Skeletal muscle tissue (tissue), 4 donors: ENCODE results near the gene ADPRHL1. TPM values are rescaled to one million over a fixed set of nuclear protein-coding genes. Genes with fewer than 3 reads are reported as not detected.

Experiments used
- H3K27ac ChIP-seq: one replicate; pipeline ENCODE4 v1.7.0; 2013; ENCODE audit warnings: mild to moderate bottlenecking, low read depth, low read length, inconsistent platforms
- H3K27me3 ChIP-seq, 3 donors: one replicate each; pipeline ENCODE4 v1.7.0; 2013; ENCODE audit warnings: low read length in 3 of 3; ENCODE audit not compliant: control insufficient read depth in 3 of 3, insufficient read depth in 3 of 3
- H3K36me3 ChIP-seq, 3 donors: one replicate each; pipeline ENCODE4 v1.7.0; 2013; ENCODE audit warnings: low read length in 3 of 3; ENCODE audit not compliant: control insufficient read depth in 3 of 3, insufficient read depth in 3 of 3
- H3K4me1 ChIP-seq, 3 donors: one replicate each; pipeline ENCODE4 v1.7.0; 2013; ENCODE audit warnings: low read length in 3 of 3, mild to moderate bottlenecking in 3 of 3; ENCODE audit not compliant: control insufficient read depth in 3 of 3, insufficient read depth in 3 of 3
- H3K4me3 ChIP-seq, 3 donors: one replicate each; pipeline ENCODE4 v1.7.0; 2013; ENCODE audit warnings: low read length in 3 of 3
- H3K9ac ChIP-seq, 3 donors: one replicate each; pipeline ENCODE4 v1.7.0; 2013; ENCODE audit warnings: low read length in 3 of 3, mild to moderate bottlenecking in 3 of 3, moderate library complexity in 2 of 3, low read depth in 1 of 3
- H3K9me3 ChIP-seq, 3 donors: one replicate each; pipeline ENCODE4 v1.7.0; 2013; ENCODE audit warnings: low read length in 3 of 3; ENCODE audit not compliant: control insufficient read depth in 3 of 3
- total RNA-seq: library from RNA; depleted of rRNA; stranded (reverse); fragments of >200 nt; gene quantifications from one replicate; pipeline ENCODE4 v1.2.3, GENCODE V29; 2014
- donor health status: Osteomylitis.

ADPRHL1 gene
- total RNA-seq, 1 donor from 2014 or later, result 124 TPM

DNA sequence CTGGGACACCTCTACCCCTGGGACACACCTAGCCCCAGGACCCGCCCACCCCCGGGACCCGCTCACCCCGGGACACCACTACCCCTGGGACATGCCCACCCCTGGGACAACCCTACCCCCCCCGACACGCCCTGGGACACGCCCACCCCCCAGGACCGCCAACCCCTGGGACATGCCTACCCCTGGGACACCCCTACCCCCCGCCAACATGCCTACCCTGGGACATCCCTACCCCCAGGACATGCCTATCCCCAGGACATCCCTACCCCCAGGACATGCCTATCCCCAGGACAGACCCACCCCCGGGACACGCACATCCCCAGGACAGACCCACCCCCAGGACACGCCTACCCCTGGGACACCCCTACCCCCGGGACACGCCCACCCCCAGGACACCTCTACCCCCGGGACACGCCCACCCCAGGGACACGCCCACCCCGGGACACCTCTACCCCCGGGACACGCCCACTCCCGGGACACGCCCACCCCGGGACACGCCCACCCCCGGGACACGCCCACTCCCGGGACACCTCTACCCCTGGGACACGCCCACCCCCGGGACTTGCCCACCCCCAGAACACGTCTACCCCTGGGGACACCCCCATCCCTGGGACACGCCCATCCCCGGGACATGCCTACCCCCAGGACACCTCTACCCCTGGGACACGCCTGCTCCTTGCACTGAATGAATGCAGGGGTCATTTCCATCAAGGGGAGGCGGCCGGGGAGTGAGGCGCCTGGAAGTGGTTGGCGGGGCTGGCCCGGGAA, 32.3 kb downstream of the ADPRHL1 start:
- Histone ChIP-seq H3K27me3 (peaks cover 0 to 1% (median 0%) of the 10 kb centered on the region in 3 donors), H3K9ac (no peak overlapping the region), H3K4me3 (no peak overlapping the region), H3K4me1 (peaks cover 0 to 6% (median 0%) of the 10 kb centered on the region in 3 donors), H3K27ac (no peak overlapping the region), H3K9me3 (no peaks in the 10 kb centered on the region), H3K36me3 (peaks cover 28 to 32% (median 30%) of the 10 kb centered on the region in 3 donors)

GRCh38 chr13:113420232-113420631, 33.1 kb downstream of the ADPRHL1 start:
- H3K27ac ChIP-seq, result no peak overlapping the region
- no peaks in the 10 kb centered on the region for H3K9me3 ChIP-seq
- H3K4me3 ChIP-seq, result no peak overlapping the region
- no peak overlapping the region for H3K9ac ChIP-seq
- peaks cover 28 to 30% (median 30%) of the 10 kb centered on the region in 3 donors for H3K36me3 ChIP-seq
- H3K27me3 ChIP-seq, result peaks cover 0 to 3% (median 0%) of the 10 kb centered on the region in 3 donors
- peaks cover under 1 to 4% (median 2%) of the 10 kb centered on the region in 3 donors for H3K4me1 ChIP-seq

DNA sequence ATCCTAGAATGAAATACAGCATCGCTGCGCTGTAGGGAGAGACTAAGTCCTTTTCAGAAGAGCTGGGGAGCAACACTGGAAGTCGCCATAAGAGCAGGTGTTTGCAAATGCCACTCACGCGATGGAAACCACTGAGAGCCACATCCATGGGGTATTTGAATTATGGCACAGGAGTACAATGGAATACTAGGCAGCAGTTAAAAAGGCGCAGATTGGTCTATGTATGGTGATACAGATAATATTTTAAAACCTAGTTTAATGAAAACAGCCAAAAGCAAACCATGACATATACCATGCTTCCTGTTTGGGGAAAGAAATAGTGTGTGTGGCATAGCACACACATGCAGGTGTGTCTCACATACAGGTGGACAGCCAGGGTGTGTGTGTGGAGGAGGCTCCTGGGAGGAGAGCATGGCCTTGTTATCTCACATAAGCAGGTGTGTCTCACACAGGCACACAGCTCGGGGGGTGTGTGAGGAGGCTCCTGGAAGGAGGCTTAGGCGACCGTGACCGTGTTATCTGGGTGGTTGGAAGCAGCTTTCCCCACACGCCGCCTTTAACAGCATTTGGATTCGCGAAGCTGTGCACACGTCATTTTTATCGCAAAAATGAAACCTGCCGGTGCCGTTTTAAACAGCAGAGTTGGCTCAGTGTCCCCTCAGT, 33.6 kb downstream of the ADPRHL1 start:
- peaks cover 6 to 10% (median 8%) of the 10 kb centered on the region in 3 donors for H3K4me1 ChIP-seq
- peaks cover 25 to 30% (median 30%) of the 10 kb centered on the region in 3 donors for H3K36me3 ChIP-seq
- no peaks in the 10 kb centered on the region for H3K9me3 ChIP-seq
- H3K4me3 ChIP-seq, result no peak overlapping the region
- no peak overlapping the region for H3K9ac ChIP-seq
- H3K27ac ChIP-seq, result no peak overlapping the region
- peaks cover 0 to 3% (median 0%) of the 10 kb centered on the region in 3 donors for H3K27me3 ChIP-seq

GRCh38 chr13:113418722-113419049, 34.6 kb downstream of the ADPRHL1 start:
- H3K4me1 ChIP-seq, result peaks cover 15 to 17% (median 15%) of the 10 kb centered on the region in 3 donors
- H3K36me3 ChIP-seq, result peaks cover 20 to 25% (median 24%) of the 10 kb centered on the region in 3 donors
- H3K4me3 ChIP-seq, result no peak overlapping the region
- no peak overlapping the region for H3K9ac ChIP-seq
- peaks cover 0 to 3% (median 0%) of the 10 kb centered on the region in 3 donors for H3K27me3 ChIP-seq
- H3K9me3 ChIP-seq, result no peaks in the 10 kb centered on the region
- H3K27ac ChIP-seq, result no peak overlapping the region

DNA sequence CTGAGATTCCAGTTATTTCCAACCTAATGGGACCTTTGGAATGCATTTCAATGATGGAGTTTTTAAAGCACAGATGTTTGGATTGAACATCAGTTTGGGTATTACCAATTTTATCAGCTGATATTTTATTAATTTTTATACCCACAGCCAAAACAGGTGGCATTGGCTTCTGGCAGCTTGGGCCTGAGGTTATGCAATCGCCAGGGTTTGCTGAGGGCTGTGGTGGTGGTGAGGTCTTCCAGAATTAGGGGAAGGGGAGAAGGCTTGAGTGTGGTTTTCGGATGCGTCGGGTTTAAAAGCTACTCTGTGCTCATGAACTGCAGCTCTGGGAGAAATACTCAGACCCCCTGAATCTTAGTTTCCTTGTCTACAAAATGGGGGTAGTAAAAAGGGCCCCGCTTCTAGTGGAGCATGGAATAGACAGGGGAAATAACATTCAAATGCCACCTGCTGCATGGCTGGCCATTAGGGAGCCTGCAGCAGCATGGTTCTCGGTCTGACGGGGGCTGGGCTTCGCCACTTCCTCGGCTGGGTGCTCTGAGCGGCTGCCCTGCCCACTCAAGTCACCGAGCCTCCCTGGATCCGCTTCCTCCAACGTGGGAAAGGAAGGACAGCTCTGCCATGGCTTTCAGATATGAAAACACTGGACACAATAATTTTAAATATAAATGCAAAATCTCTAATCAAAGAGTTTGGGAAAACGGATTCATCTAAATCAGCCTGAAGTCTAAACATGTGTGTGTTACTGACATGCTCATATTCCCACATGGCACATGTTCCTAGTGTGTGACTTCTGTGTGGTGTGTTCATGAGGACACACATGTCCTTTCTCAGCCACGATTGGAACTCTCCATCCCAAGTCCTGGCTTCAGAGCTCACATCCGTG, 35.2 kb downstream of the ADPRHL1 start:
- Histone ChIP-seq H3K27me3 (peaks cover 0 to 3% (median 0%) of the 10 kb centered on the region in 3 donors), H3K27ac (no peak overlapping the region), H3K4me3 (no peak overlapping the region), H3K4me1 (peaks cover 17 to 23% (median 21%) of the 10 kb centered on the region in 3 donors), H3K9me3 (no peaks in the 10 kb centered on the region), H3K36me3 (peaks cover 14 to 19% (median 19%) of the 10 kb centered on the region in 3 donors), H3K9ac (no peak overlapping the region)

DNA sequence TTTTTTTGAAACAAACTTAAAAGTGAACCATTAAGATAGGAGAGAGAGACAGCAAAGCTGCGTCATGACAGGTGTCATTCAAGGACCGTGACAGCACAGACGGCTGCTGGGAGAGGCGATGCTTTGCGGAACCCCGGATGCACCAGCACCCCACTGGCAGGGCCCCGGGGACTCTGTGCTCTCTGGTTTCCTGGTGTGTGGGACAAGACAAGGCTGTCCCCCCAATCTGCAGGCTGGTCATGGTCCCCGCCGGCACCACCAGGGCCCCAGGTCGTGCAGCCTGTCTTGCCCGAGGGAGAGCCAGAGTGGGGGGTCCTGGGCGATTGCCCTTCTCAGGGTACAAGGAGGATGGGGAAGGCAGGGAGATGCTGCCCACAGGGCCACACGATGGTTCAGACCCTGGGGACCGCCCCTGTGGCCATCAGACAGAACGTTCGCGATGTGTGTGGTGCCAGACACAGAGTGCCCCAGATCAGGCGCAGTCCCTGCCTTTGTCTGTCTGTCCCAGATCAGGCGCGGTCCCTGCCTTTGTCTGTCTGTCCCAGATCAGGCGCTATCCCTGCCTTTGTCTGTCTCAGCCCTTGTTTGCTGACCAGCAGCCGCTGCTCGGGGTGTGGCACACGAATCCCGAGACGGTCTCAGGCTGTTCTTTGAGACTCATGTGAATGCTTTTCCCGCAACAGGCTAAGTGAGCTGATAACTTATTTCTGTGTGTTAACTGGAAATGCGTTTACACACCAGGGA, 36.1 kb downstream of the ADPRHL1 start:
- Histone ChIP-seq H3K9me3 (no peaks in the 10 kb centered on the region), H3K36me3 (peaks cover 11 to 14% (median 12%) of the 10 kb centered on the region in 3 donors), H3K4me3 (no peak overlapping the region), H3K4me1 (peaks cover 17 to 26% (median 22%) of the 10 kb centered on the region in 3 donors), H3K27me3 (peaks cover 0 to 3% (median 0%) of the 10 kb centered on the region in 3 donors), H3K9ac (no peak overlapping the region), H3K27ac (peak overlapping the region; percentile 29)

- Histone ChIP-seq H3K4me3 (no peak overlapping the region), H3K9me3 (no peaks in the 10 kb centered on the region), H3K36me3 (peaks cover 8 to 12% (median 11%) of the 10 kb centered on the region in 3 donors), H3K9ac (no peak overlapping the region), H3K4me1 (peaks cover 25 to 38% (median 34%) of the 10 kb centered on the region in 3 donors), H3K27ac (peak overlapping the region; percentile 15), H3K27me3 (peaks cover 0 to 3% (median 0%) of the 10 kb centered on the region in 3 donors)
These were observed 37.5 kb downstream of the ADPRHL1 start for GRCh38 chr13:113415825-113416224.

DNA sequence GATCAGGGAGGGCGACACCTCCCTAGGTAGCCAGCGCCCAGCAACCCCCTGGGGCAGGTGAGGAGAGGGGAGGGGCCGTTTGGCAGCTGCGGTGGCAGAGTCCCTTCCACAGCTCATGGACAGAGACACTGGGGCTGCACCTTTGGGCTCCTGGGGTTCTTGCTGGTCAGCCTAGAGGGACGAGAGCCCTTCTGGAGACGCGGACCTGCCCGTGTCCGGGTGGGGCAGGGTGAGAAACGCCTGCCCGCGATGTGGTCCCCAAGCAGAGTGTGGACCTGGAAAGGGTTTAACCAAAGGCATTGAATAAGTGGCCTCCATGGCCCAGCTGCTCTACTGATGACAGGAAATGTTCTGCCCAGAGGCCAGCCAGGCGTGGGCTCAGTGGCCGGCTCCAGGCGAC, 38.3 kb downstream of the ADPRHL1 start:
- Histone ChIP-seq H3K9me3 (no peaks in the 10 kb centered on the region), H3K27ac (peak overlapping the region; percentile 99)

DNA sequence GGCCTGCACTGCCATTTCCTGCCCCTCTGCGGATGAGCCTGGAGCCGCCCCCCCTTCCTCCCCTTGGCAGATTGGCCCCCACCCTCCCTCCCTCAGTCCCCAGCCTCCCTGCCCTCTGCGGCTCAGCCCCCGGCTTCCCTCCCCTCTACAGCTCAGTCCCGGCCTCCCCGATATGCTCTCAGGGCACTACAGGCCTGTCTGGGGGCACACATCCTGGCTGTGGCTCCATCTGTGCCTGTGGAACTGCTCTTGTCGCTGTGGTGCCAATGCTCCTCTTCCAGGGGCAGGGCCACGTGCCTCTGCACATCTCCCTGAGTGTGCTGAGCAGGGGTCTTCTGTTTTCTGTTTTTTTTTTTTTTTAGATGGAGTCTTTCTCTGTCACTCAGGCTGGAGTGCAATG, 39.0 kb downstream of the ADPRHL1 start:
- Histone ChIP-seq H3K9ac (peak overlapping the region; percentile 26 to 80 (median 43)), H3K27me3 (peaks cover 0 to 3% (median 0%) of the 10 kb centered on the region in 3 donors), H3K4me3 (peak overlapping the region in 1 of 3 donors; percentile 7), H3K4me1 (peaks cover 35 to 51% (median 46%) of the 10 kb centered on the region in 3 donors), H3K36me3 (no peaks in the 10 kb centered on the region), H3K9me3 (no peaks in the 10 kb centered on the region), H3K27ac (peak overlapping the region; percentile 99)

More for the DNA sequence above, 38.3 kb downstream of the ADPRHL1 start:
- Histone ChIP-seq H3K36me3 (peaks cover 3 to 7% (median 5%) of the 10 kb centered on the region in 3 donors), H3K4me1 (peaks cover 32 to 46% (median 40%) of the 10 kb centered on the region in 3 donors), H3K4me3 (no peak overlapping the region), H3K27me3 (peaks cover 0 to 3% (median 0%) of the 10 kb centered on the region in 3 donors), H3K9ac (peak overlapping the region in 1 of 3 donors; percentile 45)
